Activated T-helper 2 cell treated with anti-CD3 and anti-CD28 coated beads, Interferon-gamma antibody, Interleukin-2, Interleukin-4, amounts not matched to agents 10 μg/mL and 5 μg/mL and 100 μg/mL, durations not matched to agents 14 hours and 24 hours and 36 hours (primary cell): ENCODE measurements around the gene WWOX. TPM values are rescaled to one million over a fixed set of nuclear protein-coding genes. Genes with fewer than 3 reads are reported as not detected.

Source experiments
- DNase-seq: peaks from one replicate; pipeline ENCODE4 v3.0.0; 2021; ENCODE audit warnings: low spot score
- H3K27ac Mint-ChIP-seq: one replicate; pipeline ENCODE4 v1.8.0; 2021; ENCODE audit warnings: mixed read lengths
- H3K27me3 Mint-ChIP-seq: one replicate; pipeline ENCODE4 v1.8.0; 2021; ENCODE audit warnings: low read depth, mixed read lengths
- H3K36me3 Mint-ChIP-seq: one replicate; pipeline ENCODE4 v1.8.0; 2021; ENCODE audit warnings: low read depth, mixed read lengths
- H3K4me1 Mint-ChIP-seq: one replicate; pipeline ENCODE4 v1.8.0; 2021; ENCODE audit warnings: low read depth, mixed read lengths
- H3K4me3 Mint-ChIP-seq: one replicate; pipeline ENCODE4 v1.8.0; 2021; ENCODE audit warnings: low read depth, mild to moderate bottlenecking, moderate library complexity, mixed read lengths
- H3K9me3 Mint-ChIP-seq: one replicate; pipeline ENCODE4 v1.8.0; 2021; ENCODE audit warnings: mixed read lengths
- intact Hi-C: fragments of 100-400 bp; cut with micrococcal nuclease; formaldehyde crosslinking; loops from one replicate; pipeline ENCODE4 v1.15.1; 2023
- total RNA-seq: library from RNA; stranded (reverse); gene quantifications from 2 replicates; pipeline ENCODE4 v1.2.3, GENCODE V29; 2022

Gene WWOX
- total RNA-seq, 1 donor from 2014 or later = 19.0 TPM

DNA sequence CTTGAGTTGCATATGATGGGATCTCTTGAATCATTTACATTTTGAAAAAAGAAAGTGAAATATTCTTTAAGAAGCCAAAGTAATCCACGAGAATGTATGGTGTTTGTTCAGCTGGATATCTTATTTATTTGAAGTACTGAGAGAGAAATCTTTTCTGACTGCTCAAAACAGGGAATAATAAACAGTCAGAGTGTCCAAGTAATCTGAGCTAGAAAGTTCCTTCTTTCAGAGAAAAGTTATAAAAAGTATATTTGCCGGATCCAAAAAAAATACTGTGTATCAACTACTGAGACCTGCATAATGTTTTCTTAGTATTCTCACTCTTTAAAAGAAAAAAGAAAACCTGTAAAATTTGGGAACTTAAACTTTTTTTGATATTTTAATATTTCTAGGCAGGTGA, 350.8 kb downstream of the WWOX start:
- intact Hi-C loops = no loop called here
- no peaks in the 10 kb centered on the region for H3K36me3 Mint-ChIP-seq
- H3K27me3 Mint-ChIP-seq = no peaks in the 10 kb centered on the region
- no peaks in the 10 kb centered on the region for H3K9me3 Mint-ChIP-seq
- H3K4me3 Mint-ChIP-seq = no peak overlapping the region
- no peak for DNase-seq
- H3K27ac Mint-ChIP-seq = no peak overlapping the region
- H3K4me1 Mint-ChIP-seq = no peaks in the 10 kb centered on the region

DNA sequence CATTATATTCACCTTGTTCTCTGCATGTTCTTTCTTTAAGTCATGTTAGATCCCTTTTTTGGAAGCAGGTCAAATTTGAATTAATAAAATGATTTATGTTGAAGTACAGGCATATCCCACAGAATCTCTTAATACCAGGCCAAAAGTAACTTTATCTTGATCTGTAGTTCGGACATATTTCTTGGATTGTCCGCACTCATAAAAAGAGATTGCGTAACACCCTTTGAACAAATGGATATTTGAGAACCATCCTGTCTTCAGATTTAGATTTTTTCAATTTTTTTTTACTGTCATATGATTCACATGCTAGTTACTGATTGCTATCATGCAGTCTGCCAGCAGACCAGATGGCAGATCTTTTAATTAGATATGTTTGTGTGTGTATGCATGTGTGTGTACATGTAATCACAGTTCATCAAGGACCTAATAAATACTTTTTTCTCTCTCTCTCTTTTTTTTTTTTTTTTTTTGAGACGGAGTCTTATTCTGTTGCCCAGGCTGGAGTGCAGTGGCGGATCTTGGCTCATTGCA, 352.6 kb downstream of the WWOX start:
- DNase-seq = no peak
- Mint-ChIP-seq H3K27me3 (no peaks in the 10 kb centered on the region), H3K27ac (no peak overlapping the region), H3K4me3 (no peak overlapping the region), H3K36me3 (no peaks in the 10 kb centered on the region), H3K4me1 (no peaks in the 10 kb centered on the region), H3K9me3 (no peaks in the 10 kb centered on the region)
- intact Hi-C loops = no loop called here

DNA sequence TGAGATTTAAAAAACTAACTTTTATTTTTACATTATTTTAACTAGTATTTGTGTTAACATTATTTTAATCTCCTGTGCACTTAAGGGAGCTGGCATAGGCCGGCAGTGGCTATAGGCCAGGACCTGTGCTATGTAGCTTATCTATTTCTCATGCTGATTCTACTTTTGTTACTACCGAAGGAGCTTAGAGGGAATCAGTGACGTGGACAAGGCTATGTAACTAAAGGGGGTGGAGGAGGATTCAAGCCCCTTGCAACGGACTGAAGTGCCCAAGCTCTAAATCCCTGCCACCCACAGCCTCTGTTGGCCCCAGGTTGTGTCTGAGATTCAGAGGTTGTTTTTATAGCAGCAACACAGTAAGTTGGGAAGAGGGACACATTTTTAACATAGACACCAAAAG, 356.4 kb downstream of the WWOX start:
- Mint-ChIP-seq H3K36me3 (no peaks in the 10 kb centered on the region), H3K27me3 (no peaks in the 10 kb centered on the region), H3K9me3 (no peaks in the 10 kb centered on the region), H3K27ac (no peak overlapping the region), H3K4me3 (no peak overlapping the region), H3K4me1 (no peaks in the 10 kb centered on the region)
- DNase-seq = no peak
- intact Hi-C loops = no loop called here

DNA sequence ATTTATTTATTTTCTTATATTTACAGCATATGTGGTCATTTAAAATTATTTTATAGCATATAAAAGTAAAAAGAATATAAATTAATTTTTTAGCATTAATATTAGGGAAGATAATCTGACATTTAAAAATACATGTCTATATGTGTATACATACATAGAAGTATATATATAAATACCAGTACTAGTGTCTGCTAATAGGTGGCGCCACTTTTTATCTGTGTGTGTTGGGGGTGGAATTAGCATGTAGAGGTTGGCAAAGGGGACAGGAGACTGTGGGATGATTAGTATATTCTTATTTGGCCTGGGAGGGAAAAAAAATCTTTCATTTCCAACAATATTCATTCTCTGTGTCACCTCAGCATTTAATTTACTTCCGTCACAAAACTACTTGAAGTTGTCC, 359.1 kb downstream of the WWOX start:
- H3K4me3 Mint-ChIP-seq = no peak overlapping the region
- H3K9me3 Mint-ChIP-seq = no peaks in the 10 kb centered on the region
- no peak for DNase-seq
- intact Hi-C loops = no loop called here
- H3K27ac Mint-ChIP-seq = no peak overlapping the region
- no peaks in the 10 kb centered on the region for H3K27me3 Mint-ChIP-seq
- H3K36me3 Mint-ChIP-seq = no peaks in the 10 kb centered on the region
- no peaks in the 10 kb centered on the region for H3K4me1 Mint-ChIP-seq

DNA sequence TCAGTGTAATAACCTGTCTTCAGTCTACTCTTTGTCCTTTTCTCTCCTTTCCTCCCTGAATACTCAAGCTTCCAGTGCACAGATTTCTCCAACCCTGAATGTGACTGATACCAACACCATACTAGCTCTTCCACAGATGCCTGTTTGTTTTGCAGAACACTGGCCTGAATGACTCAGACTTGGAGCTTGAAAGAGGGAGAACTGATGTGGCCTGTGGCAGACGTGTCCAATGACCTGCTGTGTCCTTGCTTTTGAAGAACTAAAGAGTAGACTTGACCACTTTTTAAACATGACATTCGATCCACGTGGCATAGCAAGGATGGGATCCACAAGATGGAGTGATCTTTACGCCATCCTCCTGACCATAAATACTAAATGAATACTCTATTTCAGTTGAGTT, 361.0 kb downstream of the WWOX start:
- no peaks in the 10 kb centered on the region for H3K27me3 Mint-ChIP-seq
- no peaks in the 10 kb centered on the region for H3K9me3 Mint-ChIP-seq
- no peak for DNase-seq
- no peaks in the 10 kb centered on the region for H3K36me3 Mint-ChIP-seq
- H3K27ac Mint-ChIP-seq = no peak overlapping the region
- intact Hi-C loops = no loop called here
- H3K4me3 Mint-ChIP-seq = no peak overlapping the region
- H3K4me1 Mint-ChIP-seq = no peaks in the 10 kb centered on the region

DNA sequence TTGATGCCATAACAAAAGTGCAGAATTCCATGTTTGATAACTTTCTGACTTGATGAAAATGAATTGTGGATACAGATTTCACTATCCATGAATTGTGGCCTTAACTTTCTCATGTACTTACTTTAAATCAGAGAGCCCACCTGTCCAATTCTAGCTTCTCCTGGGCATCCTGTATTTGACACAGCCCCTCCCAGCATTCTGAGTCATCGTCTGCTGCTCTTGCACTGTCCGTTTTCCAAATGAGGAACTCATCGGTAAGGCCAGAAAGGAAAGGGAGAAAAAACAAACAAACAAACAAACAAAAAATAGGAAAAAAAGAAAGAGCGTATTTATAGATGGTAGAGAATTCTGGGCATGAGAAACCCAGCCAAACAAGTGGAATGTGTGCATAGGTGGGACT, 361.6 kb downstream of the WWOX start:
- Mint-ChIP-seq H3K9me3 (no peaks in the 10 kb centered on the region), H3K36me3 (no peaks in the 10 kb centered on the region), H3K27ac (no peak overlapping the region), H3K4me1 (no peaks in the 10 kb centered on the region), H3K27me3 (no peaks in the 10 kb centered on the region), H3K4me3 (no peak overlapping the region)
- intact Hi-C loops = no loop called here
- DNase-seq = no peak

DNA sequence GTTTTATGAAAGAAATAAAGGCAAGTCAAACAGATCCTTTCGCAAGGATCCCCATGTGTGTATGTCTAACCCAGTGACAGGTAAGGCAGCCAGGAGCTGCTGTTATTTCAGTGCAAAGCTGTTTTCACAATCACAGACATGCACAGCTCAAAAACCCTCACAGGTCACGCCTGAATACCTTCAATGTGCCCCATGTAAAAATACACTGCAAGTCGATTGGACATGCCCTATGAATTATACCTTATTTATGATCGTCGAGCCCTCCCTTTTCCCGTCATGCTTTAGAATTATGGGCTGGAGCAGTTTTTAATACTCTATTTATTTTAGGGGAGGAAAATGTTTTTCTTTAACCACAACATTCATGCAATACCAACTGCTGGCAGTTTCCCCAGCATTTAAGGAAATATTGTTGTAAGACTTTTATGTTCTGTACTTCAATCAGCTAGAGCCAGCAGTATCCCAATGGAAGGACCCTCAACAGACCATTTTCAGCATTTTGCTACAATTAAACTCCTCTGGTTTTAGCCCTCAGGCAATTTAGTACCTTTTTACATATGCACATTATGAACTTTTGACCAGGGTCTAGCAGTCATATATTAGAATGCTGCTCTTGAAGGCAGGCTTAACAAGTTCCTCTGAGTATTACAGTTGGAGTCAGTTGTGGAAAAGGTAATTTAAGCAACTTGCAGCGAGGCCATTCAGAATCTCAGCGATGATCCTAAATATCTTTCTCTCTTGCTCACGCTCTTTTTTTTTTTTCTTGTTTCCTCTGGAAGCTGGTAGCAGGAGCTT, 362.2 kb downstream of the WWOX start:
- DNase-seq = no peak
- Mint-ChIP-seq H3K27ac (no peak overlapping the region), H3K9me3 (no peaks in the 10 kb centered on the region), H3K36me3 (no peaks in the 10 kb centered on the region), H3K4me3 (no peak overlapping the region), H3K27me3 (no peaks in the 10 kb centered on the region), H3K4me1 (no peaks in the 10 kb centered on the region)
- intact Hi-C loops = no loop called here

DNA sequence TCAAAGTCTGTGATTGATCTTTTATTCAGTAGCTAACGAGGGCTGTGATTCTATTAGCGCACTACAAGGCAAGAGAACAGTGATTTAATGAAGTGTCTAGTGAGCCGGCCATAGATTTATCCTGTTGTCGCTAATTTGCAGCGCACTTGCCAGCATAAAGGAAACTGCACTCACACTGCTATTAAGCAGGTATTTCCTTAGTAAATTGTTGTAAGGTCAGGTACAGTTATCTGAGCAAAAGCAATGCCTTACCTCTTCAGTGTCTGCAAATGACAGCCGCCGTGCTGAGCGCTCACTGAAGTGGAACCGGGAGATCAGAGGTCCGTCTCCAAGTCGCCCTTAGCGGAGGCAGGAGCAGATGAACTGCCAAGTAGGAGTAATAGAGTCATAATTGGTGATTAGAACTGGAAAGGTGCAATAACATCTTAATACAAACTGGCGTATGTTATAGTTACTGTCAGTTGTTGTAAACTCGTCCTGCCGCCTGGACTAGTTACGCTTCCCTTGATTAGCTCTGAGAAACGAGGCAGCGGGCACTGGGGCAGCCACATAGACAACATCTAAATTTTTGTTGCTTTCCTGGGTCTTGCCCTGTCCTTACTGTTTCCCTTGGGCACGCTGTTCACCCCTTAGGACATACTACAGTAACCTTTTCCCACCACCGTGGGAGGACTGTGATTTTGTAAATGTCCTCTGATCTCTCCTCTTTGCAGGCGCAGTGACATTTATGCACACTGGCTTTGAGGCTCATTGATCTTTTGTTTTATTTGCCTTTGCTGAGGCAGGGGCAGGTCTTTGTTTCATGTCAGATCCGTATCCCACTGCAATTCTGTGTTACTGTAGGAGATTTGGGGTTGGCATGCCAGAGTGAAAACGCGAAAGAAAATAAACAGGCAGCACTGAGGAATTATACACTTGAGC, 363.1 kb downstream of the WWOX start:
- DNase-seq = no peak
- Mint-ChIP-seq H3K9me3 (no peaks in the 10 kb centered on the region), H3K4me3 (no peak overlapping the region), H3K36me3 (no peaks in the 10 kb centered on the region), H3K27me3 (no peaks in the 10 kb centered on the region), H3K27ac (no peak overlapping the region), H3K4me1 (no peaks in the 10 kb centered on the region)
- intact Hi-C loops = no loop called here

DNA sequence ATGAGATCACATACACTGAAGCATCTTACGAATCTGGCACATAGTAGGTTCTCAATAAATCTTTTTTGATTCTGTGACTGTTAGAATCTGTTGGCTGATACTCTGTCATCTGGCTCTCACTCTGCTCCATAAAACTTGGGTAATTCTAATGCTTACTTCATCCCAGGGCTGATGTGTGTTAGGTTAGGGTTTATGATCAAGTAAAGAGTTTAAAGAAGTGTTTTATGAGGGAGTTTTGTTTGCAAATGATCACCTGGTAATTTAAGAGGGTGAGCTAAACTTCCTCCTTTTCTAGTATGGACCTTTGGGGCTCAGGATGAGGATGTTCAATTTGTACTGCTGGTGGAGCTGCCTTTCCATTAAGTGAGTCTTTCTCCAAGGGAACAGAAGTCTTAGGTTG, 364.1 kb downstream of the WWOX start:
- no peak overlapping the region for H3K4me3 Mint-ChIP-seq
- intact Hi-C loops = no loop called here
- DNase-seq = no peak
- no peak overlapping the region for H3K27ac Mint-ChIP-seq
- no peaks in the 10 kb centered on the region for H3K27me3 Mint-ChIP-seq
- no peaks in the 10 kb centered on the region for H3K36me3 Mint-ChIP-seq
- no peaks in the 10 kb centered on the region for H3K4me1 Mint-ChIP-seq
- no peaks in the 10 kb centered on the region for H3K9me3 Mint-ChIP-seq

DNA sequence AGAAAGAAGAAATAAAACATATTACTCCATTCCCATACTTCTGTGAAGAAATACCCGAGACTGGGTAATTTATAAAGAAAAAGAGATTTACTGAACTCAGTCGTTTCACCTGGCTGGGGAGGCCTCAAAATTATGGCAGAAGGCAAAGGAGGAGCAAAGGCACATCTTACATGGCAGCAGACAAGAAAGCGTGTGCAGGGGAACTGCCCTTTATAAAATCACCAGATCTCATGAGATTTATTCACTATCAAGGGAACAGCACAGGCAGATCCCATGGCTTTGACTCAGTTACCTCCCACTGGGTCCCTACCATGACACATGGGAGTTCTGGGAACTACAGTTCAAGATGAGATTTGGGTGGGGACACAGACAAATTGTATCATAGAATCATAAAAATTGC, 365.4 kb downstream of the WWOX start:
- no peak overlapping the region for H3K27ac Mint-ChIP-seq
- H3K4me3 Mint-ChIP-seq = no peak overlapping the region
- intact Hi-C loops = no loop called here
- no peaks in the 10 kb centered on the region for H3K4me1 Mint-ChIP-seq
- no peaks in the 10 kb centered on the region for H3K36me3 Mint-ChIP-seq
- H3K9me3 Mint-ChIP-seq = no peaks in the 10 kb centered on the region
- no peaks in the 10 kb centered on the region for H3K27me3 Mint-ChIP-seq
- no peak for DNase-seq

DNA sequence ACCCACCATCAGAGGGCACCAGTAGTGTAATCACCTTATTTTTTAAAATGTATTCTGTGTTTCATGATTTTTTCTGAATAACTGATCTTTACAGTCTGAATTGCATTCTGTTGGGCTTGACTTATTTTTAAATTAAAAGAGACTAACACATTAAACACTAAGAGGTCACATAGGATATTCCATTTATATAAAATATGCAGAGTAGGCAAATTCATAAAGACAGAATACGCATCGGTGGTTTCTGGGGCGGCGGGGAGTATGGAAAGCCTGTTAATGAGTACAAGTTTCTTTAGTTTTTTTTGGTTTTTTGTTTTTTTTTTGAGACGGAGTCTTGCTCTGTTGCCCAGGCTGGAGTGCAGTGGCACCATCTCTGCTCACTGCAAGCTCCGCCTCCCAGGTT, 366.3 kb downstream of the WWOX start:
- Mint-ChIP-seq H3K4me3 (no peak overlapping the region), H3K36me3 (no peaks in the 10 kb centered on the region), H3K9me3 (no peaks in the 10 kb centered on the region)

DNA sequence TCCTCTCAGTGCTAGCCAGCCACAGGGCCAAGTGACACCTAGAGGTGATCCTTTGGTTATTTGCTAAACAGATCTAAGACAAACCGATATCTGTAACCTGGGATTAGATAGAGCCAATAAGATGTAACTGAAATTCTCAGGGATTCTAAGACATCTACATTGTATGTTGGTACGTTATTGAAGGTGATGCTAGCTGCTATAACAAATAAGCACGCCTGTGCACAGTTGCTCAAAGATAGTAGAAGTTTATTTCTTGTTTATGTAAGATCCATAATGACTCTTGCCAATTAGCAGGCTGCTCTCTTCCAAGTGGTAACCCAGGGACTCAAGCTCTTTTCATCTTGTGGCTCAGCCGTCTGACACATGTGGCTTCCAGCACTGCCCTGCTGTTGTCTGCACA, 370.3 kb downstream of the WWOX start:
- H3K27ac Mint-ChIP-seq = no peak overlapping the region
- H3K4me3 Mint-ChIP-seq = no peak overlapping the region
- H3K36me3 Mint-ChIP-seq = no peaks in the 10 kb centered on the region
- intact Hi-C loops = no loop called here
- no peaks in the 10 kb centered on the region for H3K9me3 Mint-ChIP-seq
- no peak for DNase-seq
- no peaks in the 10 kb centered on the region for H3K27me3 Mint-ChIP-seq
- no peaks in the 10 kb centered on the region for H3K4me1 Mint-ChIP-seq

More for the DNA sequence above, 366.3 kb downstream of the WWOX start:
- no peak overlapping the region for H3K27ac Mint-ChIP-seq
- H3K27me3 Mint-ChIP-seq = no peaks in the 10 kb centered on the region
- no peaks in the 10 kb centered on the region for H3K4me1 Mint-ChIP-seq
- no peak for DNase-seq
- intact Hi-C loops = no loop called here
